Neuronal stem cell (in vitro differentiated cells): ENCODE results near the gene TRMT1.

Experiments
- DNase-seq: peaks from one replicate; pipeline ENCODE4 v3.0.0-alpha.2; 2013; ENCODE audit warnings: low spot score
- H2AFZ ChIP-seq: one replicate; pipeline ENCODE4 v1.6.1; 2013; ENCODE audit warnings: mild to moderate bottlenecking, low read length, inconsistent platforms
- H2AK5ac ChIP-seq: 2 replicates; pipeline ENCODE4 v1.6.1; 2013; ENCODE audit warnings: low read depth, mild to moderate bottlenecking, inconsistent platforms, low read length, moderate library complexity, mixed read lengths
- H2BK120ac ChIP-seq: 2 replicates; pipeline ENCODE4 v1.6.1; 2013; ENCODE audit warnings: low read depth, mild to moderate bottlenecking, inconsistent platforms, low read length, moderate library complexity, mixed read lengths
- H2BK12ac ChIP-seq: one replicate; pipeline ENCODE4 v1.6.1; 2013; ENCODE audit warnings: low read length, inconsistent platforms
- H2BK15ac ChIP-seq: 2 replicates; pipeline ENCODE4 v1.6.1; 2013; ENCODE audit warnings: mild to moderate bottlenecking, low read length, inconsistent platforms, mixed read lengths
- H2BK5ac ChIP-seq: one replicate; pipeline ENCODE4 v1.6.1; 2013; ENCODE audit warnings: inconsistent platforms, mild to moderate bottlenecking, low read length, moderate library complexity
- H3K14ac ChIP-seq: one replicate; pipeline ENCODE4 v1.6.1; 2013; ENCODE audit warnings: low read length, inconsistent platforms
- H3K18ac ChIP-seq: 2 replicates; pipeline ENCODE4 v1.6.1; 2013; ENCODE audit warnings: low read length, inconsistent platforms
- H3K23ac ChIP-seq: 2 replicates; pipeline ENCODE4 v1.6.1; 2013; ENCODE audit warnings: low read depth, mild to moderate bottlenecking, mixed read lengths, low read length, inconsistent platforms; ENCODE audit not compliant: poor library complexity
- H3K27ac ChIP-seq: replicated peaks from 3 replicates; pipeline ENCODE4 v1.5.1; 2013; ENCODE audit warnings: low read length, inconsistent platforms
- H3K27me3 ChIP-seq, 3 experiments: 2 replicates each; pipeline ENCODE4 v1.6.1; 2013; ENCODE audit warnings: low read length in 3 of 3, mild to moderate bottlenecking in 2 of 3, inconsistent platforms in 1 of 3, low read depth in 1 of 3, mixed read lengths in 1 of 3, moderate library complexity in 1 of 3; ENCODE audit not compliant: control insufficient read depth in 3 of 3, insufficient read depth in 3 of 3
- H3K36me3 ChIP-seq, 2 donors: replicated peaks in 1 of 2; 2 replicates each; pipeline ENCODE4 v1.6.1; 2013; ENCODE audit warnings: low read length in 2 of 2; ENCODE audit not compliant: control insufficient read depth in 2 of 2, insufficient read depth in 2 of 2
- H3K4ac ChIP-seq: 2 replicates; pipeline ENCODE4 v1.6.1; 2013; ENCODE audit warnings: inconsistent platforms, mild to moderate bottlenecking, low read length, moderate library complexity
- H3K4me1 ChIP-seq, 2 donors: 1 replicate in 1 of 2; 2 replicates in 1 of 2; pipeline ENCODE4 v1.6.1; 2013; ENCODE audit warnings: low read length in 2 of 2, low read depth in 1 of 2; ENCODE audit not compliant: control insufficient read depth in 2 of 2, insufficient read depth in 1 of 2
- H3K4me2 ChIP-seq: one replicate; pipeline ENCODE4 v1.6.1; 2013; ENCODE audit warnings: mild to moderate bottlenecking, low read length, inconsistent platforms; ENCODE audit not compliant: insufficient read depth, poor library complexity, severe bottlenecking
- H3K4me3 ChIP-seq, 2 donors: 2 replicates each; pipeline ENCODE4 v1.5.1; 2013; ENCODE audit warnings: low read length in 2 of 2, mild to moderate bottlenecking in 2 of 2, inconsistent platforms in 1 of 2, moderate library complexity in 1 of 2
- H3K79me1 ChIP-seq: one replicate; pipeline ENCODE4 v1.6.1; 2013; ENCODE audit warnings: low read depth, mild to moderate bottlenecking, inconsistent platforms, low read length, moderate library complexity
- H3K9ac ChIP-seq: one replicate; pipeline ENCODE4 v1.6.1; 2013; ENCODE audit warnings: mild to moderate bottlenecking, low read depth, low read length, inconsistent platforms; ENCODE audit not compliant: poor library complexity
- H3K9me3 ChIP-seq, 2 donors: replicated peaks in 1 of 2; 2 replicates each; pipeline versions ENCODE3 to v1.6.1; 2013; ENCODE audit warnings: low read length in 2 of 2, mild to moderate bottlenecking in 2 of 2, inconsistent platforms in 1 of 2, low read depth in 1 of 2, mixed read lengths in 1 of 2, moderate library complexity in 1 of 2; ENCODE audit not compliant: control insufficient read depth in 2 of 2, insufficient read depth in 1 of 2
- H4K8ac ChIP-seq: one replicate; pipeline ENCODE4 v1.6.1; 2013; ENCODE audit warnings: low read depth, mild to moderate bottlenecking, inconsistent platforms, low read length, moderate library complexity
- H4K91ac ChIP-seq: one replicate; pipeline ENCODE4 v1.6.1; 2013; ENCODE audit warnings: low read length, low read depth, mild to moderate bottlenecking, inconsistent platforms; ENCODE audit not compliant: poor library complexity
- WGBS, 2 donors: extraction: QIAGEN DNeasy Blood & Tissue Kit; methylation state at CpG; one replicate each; pipeline ENCODE4 v1.1.7; 2013; ENCODE audit warnings: missing lambda C conversion rate in 2 of 2, mixed read lengths in 1 of 2; ENCODE audit not compliant: insufficient read length in 2 of 2, insufficient replicate concordance in 1 of 2; ENCODE audit errors: extremely low coverage in 2 of 2; 5-methylcytosine and 5-hydroxymethylcytosine counted together

TRMT1 gene

GRCh38 chr19:13127811-13128575 lies 11.5 kb upstream of the TRMT1 start:
- Histone ChIP-seq H2AK5ac (no peak overlapping the region), H2BK5ac (no peak overlapping the region), H4K91ac (no peak overlapping the region), H3K27ac (no peak overlapping the region), H3K4me3 (no peak overlapping the region), H3K36me3 (peaks cover 18 to 62% of the 10 kb centered on the region in 2 donors), H2BK120ac (no peak overlapping the region), H3K23ac (no peak overlapping the region), H2BK12ac (no peak overlapping the region), H2BK15ac (no peak overlapping the region), H3K27me3 (no peaks in the 10 kb centered on the region), H3K4me2 (no peak overlapping the region), H3K18ac (no peak overlapping the region), H3K4me1 (peaks cover 2% of the 10 kb centered on the region in 2 donors), H3K4ac (no peak overlapping the region), H3K14ac (no peak overlapping the region), H3K9me3 (no peaks in the 10 kb centered on the region), H3K79me1 (peaks cover 34% of the 10 kb centered on the region), H4K8ac (no peak overlapping the region), H3K9ac (no peak overlapping the region), H2AFZ (no peak overlapping the region)
- no CpG with 5 or more reads among the region's 6 CpGs for WGBS, 2 donors
- DNase-seq: no peak

- Histone ChIP-seq H3K27ac (no peak overlapping the region), H3K14ac (no peak overlapping the region), H4K91ac (no peak overlapping the region), H4K8ac (no peak overlapping the region), H2BK5ac (no peak overlapping the region), H3K23ac (no peak overlapping the region), H3K9me3 (no peaks in the 10 kb centered on the region), H3K27me3 (no peaks in the 10 kb centered on the region), H2BK120ac (no peak overlapping the region), H3K4me2 (no peak overlapping the region), H3K4ac (no peak overlapping the region), H2AFZ (no peak overlapping the region), H3K4me1 (peaks cover 2% of the 10 kb centered on the region in 2 donors), H2BK15ac (no peak overlapping the region), H3K18ac (no peak overlapping the region), H3K79me1 (peaks cover 37% of the 10 kb centered on the region), H2BK12ac (no peak overlapping the region), H2AK5ac (no peak overlapping the region), H3K4me3 (no peak overlapping the region), H3K36me3 (peaks cover 14 to 60% of the 10 kb centered on the region in 2 donors), H3K9ac (no peak overlapping the region)
- DNase-seq: no peak
- no CpG with 5 or more reads among the region's 9 CpGs for WGBS, 2 donors
These were observed 10.5 kb upstream of the TRMT1 start for GRCh38 chr19:13127051-13127450.

- H2AK5ac ChIP-seq: no peak overlapping the region
- peak overlapping the region; percentile 57 for H4K8ac ChIP-seq
- no peak overlapping the region for H3K27ac ChIP-seq
- no peak overlapping the region for H2BK120ac ChIP-seq
- no peak overlapping the region for H3K9ac ChIP-seq
- H3K27me3 ChIP-seq: no peaks in the 10 kb centered on the region
- peaks cover 5 to 14% of the 10 kb centered on the region in 2 donors for H3K4me1 ChIP-seq
- no peak overlapping the region for H3K4me2 ChIP-seq
- peak overlapping the region; percentile 67 for H3K4ac ChIP-seq
- peak overlapping the region; percentile 4 for H2BK5ac ChIP-seq
- no peaks in the 10 kb centered on the region for H3K9me3 ChIP-seq
- peaks cover 36% of the 10 kb centered on the region for H3K79me1 ChIP-seq
- H2BK15ac ChIP-seq: no peak overlapping the region
- no peak for DNase-seq
- no CpG with 5 or more reads among the region's 20 CpGs for WGBS, 2 donors
- H2AFZ ChIP-seq: no peak overlapping the region
- H2BK12ac ChIP-seq: peak overlapping the region; percentile 4
- H3K4me3 ChIP-seq: no peak overlapping the region
- no peak overlapping the region for H4K91ac ChIP-seq
- H3K14ac ChIP-seq: no peak overlapping the region
- peaks cover 26 to 68% of the 10 kb centered on the region in 2 donors for H3K36me3 ChIP-seq
- H3K18ac ChIP-seq: no peak overlapping the region
- H3K23ac ChIP-seq: peak overlapping the region; percentile 34
These were observed 6.7 kb upstream of the TRMT1 start for GRCh38 chr19:13122980-13123957.
